Right kidney (tissue), 1 donor: ENCODE results near the gene CDK1.
"Not testable (repeated sequence)": the region's sequence is repeated elsewhere in the genome, so short reads cannot be mapped to it uniquely, and the experiment has no call there.

Experiments used
- DNase-seq: peaks from one replicate; pipeline ENCODE4 v3.0.0-alpha.2; 2016

CDK1 gene

GRCh38 chr10:60810437-60811182, 32.3 kb downstream of the CDK1 start:
- no peak for DNase-seq

- DNase-seq = peak; percentile 54
Measured at GRCh38 chr10:60816628-60817397, 38.5 kb downstream of the CDK1 start.

GRCh38 chr10:60817398-60817805, 39.1 kb downstream of the CDK1 start:
- no peak for DNase-seq

- DNase-seq = no peak
Measured at GRCh38 chr10:60818134-60818770, 40.0 kb downstream of the CDK1 start.

GRCh38 chr10:60819271-60819670, 41.0 kb downstream of the CDK1 start:
- no peak for DNase-seq

- DNase-seq = no peak
Measured at GRCh38 chr10:60820093-60820754, 41.9 kb downstream of the CDK1 start.

GRCh38 chr10:60821656-60822055, 43.4 kb downstream of the CDK1 start:
- no peak for DNase-seq

- DNase-seq = no peak
Measured at GRCh38 chr10:60822809-60823208, 44.5 kb downstream of the CDK1 start.

GRCh38 chr10:60823324-60823723, 45.0 kb downstream of the CDK1 start:
- no peak for DNase-seq

GRCh38 chr10:60825520-60825919, 47.2 kb downstream of the CDK1 start:
- no peak for DNase-seq

GRCh38 chr10:60827791-60828488, 49.7 kb downstream of the CDK1 start:
- no peak for DNase-seq

- DNase-seq = no peak
Measured at GRCh38 chr10:60828489-60828852, 50.2 kb downstream of the CDK1 start.

GRCh38 chr10:60832136-60832535, 53.9 kb downstream of the CDK1 start:
- DNase-seq = not testable (repeated sequence)

- no peak for DNase-seq
Measured at GRCh38 chr10:60834401-60834800, 56.1 kb downstream of the CDK1 start.

- no peak for DNase-seq
Measured at GRCh38 chr10:60835049-60835448, 56.8 kb downstream of the CDK1 start.

GRCh38 chr10:60841227-60841626, 62.9 kb downstream of the CDK1 start:
- not testable (repeated sequence) for DNase-seq

GRCh38 chr10:60842694-60843093, 64.4 kb downstream of the CDK1 start:
- no peak for DNase-seq
